Upper lobe of right lung (tissue), 1 donor: Measurements from ENCODE around the gene ITGAL. TPM values are rescaled to one million over a fixed set of nuclear protein-coding genes. Genes with fewer than 3 reads are reported as not detected.

Source experiments
- ATAC-seq: fragments of 200-7000 bp; cut with Tn5 transposase; one replicate; pipeline ENCODE4 v1.9.1; 2020; ENCODE audit warnings: mild to moderate bottlenecking, moderate library complexity
- DNase-seq: peaks from one replicate; pipeline ENCODE4 v3.0.0-alpha.2; 2020
- H3K27ac ChIP-seq: fragments of 200-600 bp; one replicate; pipeline ENCODE4 v1.8.0; 2022
- H3K27me3 ChIP-seq: fragments of 200-600 bp; one replicate; pipeline ENCODE4 v1.8.0; 2022; ENCODE audit warnings: mild to moderate bottlenecking
- H3K36me3 ChIP-seq: fragments of 200-600 bp; one replicate; pipeline ENCODE4 v1.8.0; 2022
- H3K4me1 ChIP-seq: fragments of 200-600 bp; one replicate; pipeline ENCODE4 v1.8.0; 2022
- H3K4me3 ChIP-seq: fragments of 200-600 bp; one replicate; pipeline ENCODE4 v1.8.0; 2022; ENCODE audit warnings: mild to moderate bottlenecking
- H3K9me3 ChIP-seq: fragments of 200-600 bp; one replicate; pipeline ENCODE4 v1.8.0; 2022
- intact Hi-C: fragments of 100-400 bp; cut with DNase I; formaldehyde crosslinking; loops from one replicate; pipeline ENCODE4 v1.11.0; 2022
- total RNA-seq: library from RNA; stranded (reverse); fragmentation: NEBNext Ultra II Directional; extraction: Animal tissue kit (Norgen Biotek cat#: 25700); gene quantifications from one replicate; pipeline ENCODE4 v1.2.1, GENCODE V29; 2021
- TF ChIP-seq, protein P1 (sequence below): fragments of 200-600 bp; IDR thresholded peaks from one replicate; pipeline ENCODE4 v1.8.0; 2022; ENCODE audit warnings: antibody characterized with exemption
- donor health status: DM: no; HTN: yes; CAD: no; lungs with severe emphysema.

Gene ITGAL
- total RNA-seq, 1 donor from 2014 or later: 62.8 TPM

- Histone ChIP-seq H3K4me1 (peaks cover 22% of the 10 kb centered on the region), H3K27ac (peak overlapping the region; percentile 97), H3K4me3 (peak overlapping the region; percentile 86), H3K27me3 (no peaks in the 10 kb centered on the region), H3K36me3 (peaks cover 11% of the 10 kb centered on the region), H3K9me3 (no peaks in the 10 kb centered on the region)
- intact Hi-C loops: no loop called here
- DNase-seq (no peak), ATAC-seq (no peak)
- TF ChIP-seq, protein P1, sequence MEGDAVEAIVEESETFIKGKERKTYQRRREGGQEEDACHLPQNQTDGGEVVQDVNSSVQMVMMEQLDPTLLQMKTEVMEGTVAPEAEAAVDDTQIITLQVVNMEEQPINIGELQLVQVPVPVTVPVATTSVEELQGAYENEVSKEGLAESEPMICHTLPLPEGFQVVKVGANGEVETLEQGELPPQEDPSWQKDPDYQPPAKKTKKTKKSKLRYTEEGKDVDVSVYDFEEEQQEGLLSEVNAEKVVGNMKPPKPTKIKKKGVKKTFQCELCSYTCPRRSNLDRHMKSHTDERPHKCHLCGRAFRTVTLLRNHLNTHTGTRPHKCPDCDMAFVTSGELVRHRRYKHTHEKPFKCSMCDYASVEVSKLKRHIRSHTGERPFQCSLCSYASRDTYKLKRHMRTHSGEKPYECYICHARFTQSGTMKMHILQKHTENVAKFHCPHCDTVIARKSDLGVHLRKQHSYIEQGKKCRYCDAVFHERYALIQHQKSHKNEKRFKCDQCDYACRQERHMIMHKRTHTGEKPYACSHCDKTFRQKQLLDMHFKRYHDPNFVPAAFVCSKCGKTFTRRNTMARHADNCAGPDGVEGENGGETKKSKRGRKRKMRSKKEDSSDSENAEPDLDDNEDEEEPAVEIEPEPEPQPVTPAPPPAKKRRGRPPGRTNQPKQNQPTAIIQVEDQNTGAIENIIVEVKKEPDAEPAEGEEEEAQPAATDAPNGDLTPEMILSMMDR: no peak
These were observed 28.1 kb upstream of the ITGAL start for GRCh38 chr16:30444231-30445148.

DNA sequence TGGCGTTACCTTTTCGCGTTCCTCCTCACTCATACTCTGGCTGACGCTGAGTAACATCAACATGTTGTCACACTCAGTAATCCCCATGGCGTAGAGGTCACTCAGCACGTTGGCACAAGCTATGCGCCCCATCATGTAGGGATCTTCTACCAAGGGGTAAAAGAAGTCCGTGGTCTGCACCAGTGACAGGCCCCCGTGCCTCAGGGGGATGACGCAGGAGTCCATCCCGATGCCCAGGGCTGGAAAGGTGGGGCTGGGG, 27.5 kb upstream of the ITGAL start:
- intact Hi-C loops: no loop called here
- no peaks in the 10 kb centered on the region for H3K27me3 ChIP-seq
- H3K36me3 ChIP-seq: peaks cover 11% of the 10 kb centered on the region
- H3K4me1 ChIP-seq: peaks cover 22% of the 10 kb centered on the region
- DNase-seq (no peak), ATAC-seq (no peak)
- peak overlapping the region; percentile 86 for H3K4me3 ChIP-seq
- TF ChIP-seq, protein P1: no peak
- no peaks in the 10 kb centered on the region for H3K9me3 ChIP-seq
- H3K27ac ChIP-seq: peak overlapping the region; percentile 97

GRCh38 chr16:30445408-30446202, 26.9 kb upstream of the ITGAL start, which contains the start of gene SEPHS2:
Gene SEPHS2 (minus strand): TSS chr16:30445874. CDS start chr16:30445727, 147 bp downstream.
- Histone ChIP-seq H3K27me3 (no peaks in the 10 kb centered on the region), H3K36me3 (peaks cover 11% of the 10 kb centered on the region), H3K9me3 (no peaks in the 10 kb centered on the region), H3K4me3 (peak within 1 kb of the TSS; percentile 86), H3K4me1 (peaks cover 22% of the 10 kb centered on the region), H3K27ac (peak within 1 kb of the TSS; percentile 97)
- peak; percentile 96 for ATAC-seq
- DNase-seq: peak; percentile 97
- intact Hi-C loops: no loop called here
- TF ChIP-seq, protein P1: peak; percentile 45

GRCh38 chr16:30446203-30446595, 26.3 kb upstream of the ITGAL start:
- Histone ChIP-seq H3K9me3 (no peaks in the 10 kb centered on the region), H3K4me1 (peaks cover 22% of the 10 kb centered on the region), H3K36me3 (peaks cover 11% of the 10 kb centered on the region), H3K4me3 (peak overlapping the region; percentile 86), H3K27ac (peak overlapping the region; percentile 97), H3K27me3 (no peaks in the 10 kb centered on the region)
- intact Hi-C loops: no loop called here
- TF ChIP-seq, protein P1: no peak
- DNase-seq (no peak), ATAC-seq (no peak)

GRCh38 chr16:30447512-30448226, 24.9 kb upstream of the ITGAL start:
- Histone ChIP-seq H3K27ac (no peak overlapping the region), H3K4me3 (no peak overlapping the region), H3K4me1 (peaks cover 22% of the 10 kb centered on the region), H3K36me3 (peaks cover 11% of the 10 kb centered on the region), H3K9me3 (no peaks in the 10 kb centered on the region), H3K27me3 (no peaks in the 10 kb centered on the region)
- DNase-seq (no peak), ATAC-seq (no peak)
- intact Hi-C loops: no loop called here
- TF ChIP-seq, protein P1: no peak
